Activated CD8-positive, alpha-beta T cell treated with anti-CD3 and anti-CD28 coated beads for 36 hours (primary cell): ENCODE measurements around the gene EFNA3. TPM values are rescaled to one million over a fixed set of nuclear protein-coding genes. Genes with fewer than 3 reads are reported as not detected.

Source experiments
- ATAC-seq: fragments of 200-7000 bp; cut with Tn5 transposase; one replicate; pipeline ENCODE4 v1.10.0; 2021; ENCODE audit warnings: mild to moderate bottlenecking, moderate library complexity
- CTCF ChIA-PET: fragments of 350-600 bp; sonication (Branson Sonifier 250); formaldehyde crosslinking; loops from one replicate; lab custom pipeline; 2021; ENCODE audit warnings: antibody characterized with exemption; lab: Charles Lee
- POLR2A ChIA-PET: fragments of 350-600 bp; sonication (Branson Sonifier 250); formaldehyde crosslinking; loops from one replicate; lab custom pipeline; 2021; ENCODE audit warnings: antibody characterized with exemption; lab: Charles Lee
- DNase-seq: peaks from one replicate; pipeline ENCODE4 v3.0.0-alpha.2; 2020
- H3K27ac Mint-ChIP-seq: one replicate; pipeline ENCODE4 v1.8.0; 2021; ENCODE audit warnings: mild to moderate bottlenecking, mixed read lengths
- H3K27me3 Mint-ChIP-seq: one replicate; pipeline ENCODE4 v1.8.0; 2021; ENCODE audit warnings: mixed read lengths
- H3K36me3 Mint-ChIP-seq: one replicate; pipeline ENCODE4 v1.8.0; 2021; ENCODE audit warnings: low read depth, mixed read lengths
- H3K4me1 Mint-ChIP-seq: one replicate; pipeline ENCODE4 v1.8.0; 2021; ENCODE audit warnings: low read depth, mixed read lengths
- H3K4me3 Mint-ChIP-seq: one replicate; pipeline ENCODE4 v1.8.0; 2021; ENCODE audit warnings: mild to moderate bottlenecking, moderate library complexity, mixed read lengths
- H3K9me3 Mint-ChIP-seq: one replicate; pipeline ENCODE4 v1.8.0; 2021; ENCODE audit warnings: mixed read lengths
- CTCF ChIP-seq: fragments of 200-600 bp; IDR thresholded peaks from one replicate; pipeline ENCODE4 v1.8.0; 2022; ENCODE audit warnings: antibody characterized with exemption, mild to moderate bottlenecking
- intact Hi-C: fragments of 100-400 bp; cut with micrococcal nuclease; formaldehyde crosslinking; loops from one replicate; pipeline ENCODE4 v1.10.0; 2022
- total RNA-seq, 2 experiments: library from RNA; stranded (reverse); gene quantifications; one replicate each; pipeline ENCODE4 v1.2.3, GENCODE V29; 2021

Gene EFNA3
- total RNA-seq, 2 experiments from 2014 or later: 5.1 to 8.6 TPM

- TF ChIP-seq CTCF: no peak
- intact Hi-C loops: no loop called here
- Mint-ChIP-seq H3K9me3 (no peaks in the 10 kb centered on the region), H3K4me3 (no peak overlapping the region), H3K4me1 (peaks cover 31% of the 10 kb centered on the region), H3K27me3 (peaks cover 21% of the 10 kb centered on the region), H3K27ac (no peak overlapping the region), H3K36me3 (no peaks in the 10 kb centered on the region)
- no peak for ATAC-seq
- POLR2A ChIA-PET: interaction anchor here (0.7 to 1.6 kb wide), 4 partner anchors 14 to 95 kb away, joined by 3 read pairs; partner anchors contain the start of gene EFNA4
- no peak for DNase-seq
- CTCF ChIA-PET: interaction anchor here (1.0 to 12.6 kb wide), 4 partner anchors 8 to 23 kb away, joined by 4 to 124 read pairs (median 31); partner anchors contain the start of gene EFNA4
These were observed 1.3 kb upstream of the EFNA3 start for GRCh38 chr1:155077346-155077745.

- no peak for TF ChIP-seq CTCF
- H3K27me3 Mint-ChIP-seq: peaks cover 26% of the 10 kb centered on the region
- H3K36me3 Mint-ChIP-seq: no peaks in the 10 kb centered on the region
- CTCF ChIA-PET: interaction anchor here (1.5 to 12.6 kb wide), 4 partner anchors 13 to 95 kb away, joined by 6 to 124 read pairs (median 11); partner anchors contain the start of genes EFNA4 and KRTCAP2
- no peak overlapping the region for H3K4me3 Mint-ChIP-seq
- intact Hi-C loops: no loop called here
- peaks cover 32% of the 10 kb centered on the region for H3K4me1 Mint-ChIP-seq
- DNase-seq (no peak), ATAC-seq (no peak)
- POLR2A ChIA-PET: interaction anchor here (1.1 to 1.6 kb wide), 3 partner anchors 13 to 30 kb away, joined by 3 to 5 read pairs (median 3); partner anchors contain the start of gene EFNA4
- H3K9me3 Mint-ChIP-seq: no peaks in the 10 kb centered on the region
- H3K27ac Mint-ChIP-seq: no peak overlapping the region
These were observed 735 bp upstream of the EFNA3 start for GRCh38 chr1:155077758-155078445.

GRCh38 chr1:155079210-155079486 is 511 bp downstream of the EFNA3 start:
- Mint-ChIP-seq H3K4me1 (peaks cover 27% of the 10 kb centered on the region), H3K36me3 (no peaks in the 10 kb centered on the region), H3K27me3 (peaks cover 39% of the 10 kb centered on the region), H3K9me3 (no peaks in the 10 kb centered on the region), H3K27ac (no peak overlapping the region), H3K4me3 (peak overlapping the region; percentile 55)
- ATAC-seq (no peak), DNase-seq (no peak)
- POLR2A ChIA-PET: interaction anchor here (0.8 to 1.8 kb wide), 4 partner anchors 12 to 62 kb away, joined by 3 to 6 read pairs (median 4); no protein-coding TSS in a partner anchor
- no peak for TF ChIP-seq CTCF
- CTCF ChIA-PET: interaction anchor here (0.9 to 12.6 kb wide), 5 partner anchors 12 to 94 kb away, joined by 3 to 124 read pairs (median 6); partner anchors contain the start of genes EFNA4 and KRTCAP2
- intact Hi-C loops: no loop called here

GRCh38 chr1:155079487-155080311 is 1.1 kb downstream of the EFNA3 start:
- ATAC-seq: no peak
- no peak for TF ChIP-seq CTCF
- no peaks in the 10 kb centered on the region for H3K36me3 Mint-ChIP-seq
- intact Hi-C loops: no loop called here
- H3K4me1 Mint-ChIP-seq: peaks cover 30% of the 10 kb centered on the region
- H3K27me3 Mint-ChIP-seq: peaks cover 44% of the 10 kb centered on the region
- no peak overlapping the region for H3K27ac Mint-ChIP-seq
- H3K9me3 Mint-ChIP-seq: no peaks in the 10 kb centered on the region
- peak overlapping the region; percentile 55 for H3K4me3 Mint-ChIP-seq
- peak; percentile 31 for DNase-seq
- ChIA-PET CTCF (interaction anchor here (0.9 to 12.6 kb wide), 7 partner anchors 8 to 93 kb away, joined by 3 to 124 read pairs (median 6); partner anchors contain the start of genes EFNA4 and KRTCAP2), POLR2A (interaction anchor here (0.6 to 1.9 kb wide), 8 partner anchors 9 to 76 kb away, joined by 3 to 7 read pairs (median 4); partner anchors contain the start of gene ADAM15)
